Measurements from ENCODE around the gene CATSPERB.
"Not testable (repeated sequence)": the region's sequence is repeated elsewhere in the genome, so short reads cannot be mapped to it uniquely, and the experiment has no call there.

Gene CATSPERB

GRCh38 chr14:91654836-91655235, 77.0 kb downstream of the CATSPERB start:
- no peak for DNase-seq

GRCh38 chr14:91653451-91653850, 78.4 kb downstream of the CATSPERB start:
- no peak for DNase-seq

GRCh38 chr14:91649930-91650329, 82.0 kb downstream of the CATSPERB start:
- DNase-seq, result no peak

GRCh38 chr14:91647856-91648255, 84.0 kb downstream of the CATSPERB start:
- DNase-seq, result no peak

- peak; percentile 7 for DNase-seq
Observed at GRCh38 chr14:91636604-91637003, 95.3 kb downstream of the CATSPERB start.

GRCh38 chr14:91624757-91625156, 107.1 kb downstream of the CATSPERB start:
- DNase-seq, result no peak

GRCh38 chr14:91614187-91614586, 117.7 kb downstream of the CATSPERB start:
- DNase-seq, result peak; percentile 61

GRCh38 chr14:91613459-91614112, 118.3 kb downstream of the CATSPERB start:
- peak; percentile 16 for DNase-seq

GRCh38 chr14:91611528-91611927, 120.4 kb downstream of the CATSPERB start:
- DNase-seq, result no peak

GRCh38 chr14:91609161-91609560, 122.7 kb downstream of the CATSPERB start:
- no peak for DNase-seq

GRCh38 chr14:91607322-91608047, 124.4 kb downstream of the CATSPERB start:
- no peak for DNase-seq

- DNase-seq, result no peak
Observed at GRCh38 chr14:91606851-91607250, 125.0 kb downstream of the CATSPERB start.

- peak; percentile 28 for DNase-seq
Observed at GRCh38 chr14:91604611-91605010, 127.3 kb downstream of the CATSPERB start.

- DNase-seq, result no peak
Observed at GRCh38 chr14:91599994-91600393, 131.9 kb downstream of the CATSPERB start.

GRCh38 chr14:91595736-91596135, 136.2 kb downstream of the CATSPERB start:
- DNase-seq, result no peak

- not testable (repeated sequence) for DNase-seq
Observed at GRCh38 chr14:91593957-91594356, 137.9 kb downstream of the CATSPERB start.

- DNase-seq, result no peak
Observed at GRCh38 chr14:91586410-91586809, 145.5 kb downstream of the CATSPERB start.

- DNase-seq, result no peak
Observed at GRCh38 chr14:91585856-91586255, 146.0 kb downstream of the CATSPERB start.

- no peak for DNase-seq
Observed at GRCh38 chr14:91582761-91583160, 149.1 kb downstream of the CATSPERB start.

GRCh38 chr14:91580876-91581577, 150.9 kb downstream of the CATSPERB start:
- DNase-seq, result peak; percentile 58

GRCh38 chr14:91577632-91578233, 154.2 kb downstream of the CATSPERB start:
- no peak for DNase-seq

- DNase-seq, result no peak
Observed at GRCh38 chr14:91575469-91576208, 156.2 kb downstream of the CATSPERB start.
